DMS114 treated with DMSO at 0.1 percent for 48 hours (cell line): ENCODE data around the gene ZNF333.

ENCODE experiments used
- DNase-seq: peaks from one replicate; lab custom pipeline; 2025; ENCODE audit not compliant: unreplicated experiment; lab: John Stamatoyannopoulos, UW

Gene ZNF333

GRCh38 chr19:14689598-14690503 is at the start of gene ZNF333:
Gene ZNF333 (plus strand): TSS chr19:14690048. CDS start chr19:14693492, 3,444 bp downstream.
- DNase-seq = peak; percentile 73

GRCh38 chr19:14648506-14648905 is 41.3 kb upstream of the ZNF333 start:
- DNase-seq = no peak

- no peak for DNase-seq
These were observed 40.8 kb upstream of the ZNF333 start for GRCh38 chr19:14649020-14649419.

GRCh38 chr19:14650161-14650560 is 39.7 kb upstream of the ZNF333 start:
- no peak for DNase-seq

- no peak for DNase-seq
These were observed 34.9 kb upstream of the ZNF333 start for GRCh38 chr19:14654786-14655560.

- no peak for DNase-seq
These were observed 34.1 kb upstream of the ZNF333 start for GRCh38 chr19:14655726-14656125.

GRCh38 chr19:14659874-14660489 is 29.9 kb upstream of the ZNF333 start:
- DNase-seq = no peak

GRCh38 chr19:14661372-14661924 is 28.4 kb upstream of the ZNF333 start:
- no peak for DNase-seq

GRCh38 chr19:14669940-14670339 is 19.9 kb upstream of the ZNF333 start:
- DNase-seq = no peak

GRCh38 chr19:14670408-14670807 is 19.4 kb upstream of the ZNF333 start:
- no peak for DNase-seq

- DNase-seq = no peak
These were observed 17.5 kb upstream of the ZNF333 start for GRCh38 chr19:14672188-14672872.

GRCh38 chr19:14673088-14673487 is 16.8 kb upstream of the ZNF333 start:
- no peak for DNase-seq

- DNase-seq = no peak
These were observed 15.1 kb upstream of the ZNF333 start, which contains the start of gene ADGRE3 for GRCh38 chr19:14674764-14675163. Gene ADGRE3 (minus strand): TSS chr19:14674844. CDS start chr19:14674770, 74 bp downstream.

- DNase-seq = no peak
These were observed 13.1 kb upstream of the ZNF333 start for GRCh38 chr19:14676762-14677161.

GRCh38 chr19:14677464-14677863 is 12.4 kb upstream of the ZNF333 start:
- DNase-seq = no peak

GRCh38 chr19:14678199-14678598 is 11.6 kb upstream of the ZNF333 start:
- no peak for DNase-seq

- no peak for DNase-seq
These were observed 7.8 kb upstream of the ZNF333 start for GRCh38 chr19:14682084-14682483.

- no peak for DNase-seq
These were observed 6.4 kb upstream of the ZNF333 start for GRCh38 chr19:14683439-14683838.

- DNase-seq = peak; percentile 25
These were observed 3.4 kb upstream of the ZNF333 start for GRCh38 chr19:14686411-14686810.

GRCh38 chr19:14694641-14695266 is 4.9 kb downstream of the ZNF333 start:
- no peak for DNase-seq
